Measurements from ENCODE around the gene ATRNL1.

Gene ATRNL1

DNA sequence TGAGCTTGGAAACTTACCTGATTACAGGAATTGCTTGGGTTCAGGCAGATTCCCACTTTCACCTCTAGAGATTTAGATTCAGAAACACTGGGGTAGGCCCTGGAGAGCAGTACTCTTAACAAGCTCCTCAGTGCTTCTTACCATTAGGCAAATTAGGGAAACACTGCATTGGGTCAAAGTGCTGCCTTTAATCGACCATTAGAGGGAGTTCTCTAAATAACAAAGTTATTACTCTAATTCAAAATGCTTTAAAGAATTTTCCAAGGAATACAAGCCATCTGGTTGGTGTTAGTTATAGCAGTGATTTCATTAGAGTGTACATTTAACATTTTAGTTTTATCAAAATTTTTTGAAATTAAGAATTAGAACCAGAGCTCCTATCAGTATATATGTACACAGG lies 855.3 kb downstream of the ATRNL1 start:
- DNase-seq, result peak in 1 of 58 donors; percentile 19

DNA sequence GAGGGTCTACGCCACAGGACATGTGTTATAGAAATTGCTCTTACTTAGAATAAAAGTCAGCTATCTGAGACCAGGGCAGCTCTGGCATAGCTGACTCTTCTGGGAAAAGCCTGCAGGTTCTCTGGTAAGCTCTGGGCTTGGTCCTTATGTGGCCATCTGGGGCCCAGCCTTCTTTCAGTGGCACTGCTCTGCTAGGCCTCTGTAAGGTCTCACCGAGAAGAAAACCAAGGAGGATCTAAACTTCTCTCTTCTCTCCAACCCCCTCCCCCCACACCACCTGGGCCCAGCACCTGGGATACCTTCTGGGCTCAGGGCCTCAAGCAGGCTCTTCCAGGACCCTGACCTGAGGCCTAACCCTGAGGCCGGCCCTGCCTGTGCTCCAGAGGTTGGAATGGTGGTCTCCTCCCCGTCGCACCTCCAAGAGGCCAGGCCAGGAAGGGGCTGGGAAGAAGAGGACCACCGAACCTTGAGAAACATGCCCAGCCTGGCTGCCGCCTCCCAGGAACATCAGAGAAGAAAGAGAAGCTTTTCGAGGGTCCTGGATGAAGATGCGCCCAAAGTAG lies 856.2 kb downstream of the ATRNL1 start:
- no peak for DNase-seq

GRCh38 chr10:115950320-115950719 lies 857.2 kb downstream of the ATRNL1 start:
- DNase-seq, result no peak

- no peak for DNase-seq
Observed at GRCh38 chr10:115951242-115951641, 858.1 kb downstream of the ATRNL1 start.

- no peak for DNase-seq
Observed at GRCh38 chr10:115953281-115953680, 860.1 kb downstream of the ATRNL1 start.

DNA sequence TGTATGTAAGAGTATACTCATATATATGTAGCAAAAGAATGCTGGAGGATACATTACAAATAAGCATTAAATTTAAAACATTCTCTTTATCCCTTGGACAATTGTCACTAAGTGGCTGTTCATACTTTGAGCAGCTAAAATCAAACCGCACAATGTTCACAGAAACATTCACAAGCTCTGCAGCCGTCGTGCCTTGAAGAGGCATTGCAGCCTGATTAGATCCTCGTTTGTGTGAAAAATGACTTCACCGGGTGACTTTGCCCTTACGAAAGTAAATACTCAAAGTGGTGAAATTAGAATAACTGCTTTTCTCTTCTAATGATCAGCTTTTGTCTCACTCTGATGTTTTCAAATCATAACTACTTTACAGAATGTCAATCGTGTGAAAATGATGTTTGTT lies 860.8 kb downstream of the ATRNL1 start:
- DNase-seq, result no peak

GRCh38 chr10:115956225-115957011 lies 863.3 kb downstream of the ATRNL1 start:
- DNase-seq, result no peak

DNA sequence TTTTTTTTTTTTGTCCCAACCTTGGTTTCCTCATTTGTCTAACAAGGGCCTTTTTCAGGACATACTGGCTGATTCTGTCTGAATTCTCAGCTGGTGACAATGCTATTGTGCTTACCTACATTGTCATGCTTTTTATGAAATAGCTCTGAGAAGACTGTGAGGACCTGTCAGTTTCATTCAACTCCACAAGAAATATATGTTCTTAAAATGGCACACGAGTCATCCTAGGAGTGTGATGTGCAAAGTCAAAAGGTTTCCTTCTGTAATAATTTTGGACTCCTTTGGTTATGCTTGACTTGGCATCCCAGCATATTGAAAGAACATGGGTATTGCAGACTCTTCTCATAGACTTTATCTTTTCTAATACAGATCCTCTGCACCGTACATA lies 863.8 kb downstream of the ATRNL1 start:
- no peak for DNase-seq

DNA sequence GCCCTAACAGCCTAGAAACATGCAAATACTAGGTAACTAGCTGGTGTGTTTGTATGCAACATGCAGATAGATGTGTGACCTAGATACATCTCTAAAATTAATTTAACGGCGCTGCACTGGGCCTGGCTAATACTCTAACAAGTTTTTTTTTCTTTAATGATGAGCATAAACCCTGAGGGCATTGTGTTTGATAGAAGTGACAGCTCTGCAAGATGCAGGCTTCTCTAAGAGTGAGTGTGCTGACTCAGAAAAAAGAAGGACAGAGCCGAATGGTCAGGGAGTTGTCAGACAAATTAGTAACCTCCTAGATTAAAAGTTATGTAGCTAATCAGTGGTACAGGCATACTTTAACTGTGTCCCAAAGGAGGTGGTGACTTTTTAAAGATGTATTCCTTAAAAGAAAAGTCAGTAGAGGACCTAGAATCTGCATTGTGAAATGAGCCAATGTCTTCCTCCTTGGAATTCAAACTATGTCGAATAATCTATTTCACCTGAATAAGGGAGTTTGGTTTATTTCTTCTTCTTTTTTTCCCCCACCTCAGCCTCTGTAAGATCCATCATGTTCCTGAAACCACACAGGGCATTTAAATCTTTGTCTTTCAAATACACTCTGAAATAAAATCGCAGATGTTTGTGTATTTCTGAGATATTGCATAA lies 864.7 kb downstream of the ATRNL1 start:
- no peak for DNase-seq

- DNase-seq, result no peak
Observed at GRCh38 chr10:115963848-115964247, 870.7 kb downstream of the ATRNL1 start.

- no peak for DNase-seq
Observed at GRCh38 chr10:115964827-115965226, 871.7 kb downstream of the ATRNL1 start.

DNA sequence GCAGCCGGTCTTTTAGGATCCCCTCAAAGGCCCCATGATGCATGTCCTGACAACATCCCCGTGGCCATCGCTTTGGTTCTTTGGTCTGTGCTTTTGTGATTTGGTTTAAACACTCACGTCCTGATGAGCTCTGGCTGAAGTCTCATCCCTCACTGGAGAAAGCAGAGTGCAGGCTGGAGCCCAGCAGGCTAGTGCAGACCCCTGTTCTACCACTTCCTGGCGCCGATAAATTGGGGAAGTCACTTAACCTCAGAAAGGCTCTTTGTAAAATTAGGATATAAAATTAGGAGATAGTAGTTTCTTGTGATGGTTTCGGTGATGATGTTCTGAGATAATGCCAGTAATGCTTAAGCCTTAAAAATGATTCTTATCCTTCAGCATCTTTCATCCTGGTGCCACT lies 872.2 kb downstream of the ATRNL1 start:
- no peak for DNase-seq

- DNase-seq, result no peak
Observed at GRCh38 chr10:115968236-115968635, 875.1 kb downstream of the ATRNL1 start.

DNA sequence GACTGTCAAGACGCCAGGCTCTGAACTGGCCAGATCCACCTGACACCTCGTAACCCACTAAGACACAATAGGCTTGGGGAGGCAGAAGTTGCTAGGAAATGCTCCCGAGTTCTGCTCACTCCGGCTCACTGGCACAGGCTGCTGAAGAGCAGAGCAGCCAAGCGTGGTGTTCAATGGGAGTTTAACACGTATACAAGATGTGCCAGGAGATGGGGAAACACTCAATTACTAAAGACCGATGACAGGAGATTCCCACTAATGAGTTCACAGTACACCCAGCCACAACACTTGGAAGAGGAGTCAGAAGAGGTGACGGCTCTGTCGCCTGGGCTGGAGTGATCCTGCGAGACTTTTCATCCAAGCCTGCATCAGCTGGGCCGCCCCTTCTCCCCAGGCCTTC lies 876.4 kb downstream of the ATRNL1 start:
- no peak for DNase-seq

- no peak for DNase-seq
Observed at GRCh38 chr10:115971921-115972320, 878.8 kb downstream of the ATRNL1 start.

DNA sequence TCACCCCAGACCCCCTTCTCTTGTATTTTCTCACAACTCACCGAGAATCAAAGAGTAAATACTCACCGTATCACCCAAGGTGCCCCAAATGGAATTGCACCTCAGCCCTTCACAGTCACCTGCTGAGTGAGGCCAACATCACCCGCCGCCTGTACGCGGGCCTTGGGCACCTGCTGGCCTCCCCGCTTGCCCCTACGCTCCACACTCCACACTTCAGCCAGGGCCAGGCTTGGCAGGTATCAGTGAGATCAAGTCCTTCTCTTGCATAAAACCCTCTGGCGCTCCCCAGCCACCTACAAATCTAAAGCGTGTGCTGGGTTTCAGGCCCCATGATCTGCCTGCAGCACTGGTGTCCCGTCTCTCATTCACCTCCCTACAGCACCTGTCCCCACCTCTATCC lies 879.3 kb downstream of the ATRNL1 start:
- DNase-seq, result no peak

DNA sequence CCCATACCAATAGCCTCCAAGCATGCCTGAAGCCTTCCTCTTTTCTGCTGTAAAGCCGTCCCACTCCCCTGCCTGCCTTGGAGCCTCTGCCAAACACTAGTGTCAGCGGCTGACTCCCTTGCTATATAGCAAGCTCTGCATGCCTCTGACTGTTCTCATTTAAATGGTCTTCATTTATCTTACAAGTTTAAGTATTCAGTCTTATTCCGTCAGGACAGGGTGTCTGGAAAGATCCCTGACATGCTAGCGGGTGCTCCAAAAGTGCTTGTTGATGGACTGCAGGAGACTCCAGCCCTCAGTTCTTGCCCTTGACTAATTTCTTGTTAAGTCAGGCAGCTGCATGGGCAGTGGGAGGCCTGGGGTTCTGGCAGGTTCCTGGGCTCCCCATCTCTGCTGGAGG lies 881.2 kb downstream of the ATRNL1 start:
- DNase-seq, result no peak

- no peak for DNase-seq
Observed at GRCh38 chr10:115974816-115975430, 881.8 kb downstream of the ATRNL1 start.

GRCh38 chr10:115975506-115975905 lies 882.3 kb downstream of the ATRNL1 start:
- no peak for DNase-seq

GRCh38 chr10:115976342-115976741 lies 883.2 kb downstream of the ATRNL1 start:
- DNase-seq, result no peak

- DNase-seq, result no peak
Observed at GRCh38 chr10:115977855-115978254, 884.7 kb downstream of the ATRNL1 start.

GRCh38 chr10:115979576-115979975 lies 886.4 kb downstream of the ATRNL1 start:
- no peak for DNase-seq
